IPS-18c (cell line): ENCODE measurements around the gene REV3L.

Experiments used
- H3K4me3 ChIP-seq: 2 replicates; pipeline ENCODE4 v1.7.0; 2013; ENCODE audit warnings: low read depth, mild to moderate bottlenecking, low read length, moderate library complexity; ENCODE audit not compliant: insufficient read depth
- H3K9me3 ChIP-seq: one replicate; pipeline ENCODE4 v1.6.1; 2013; ENCODE audit warnings: mild to moderate bottlenecking, low read length, moderate library complexity; ENCODE audit not compliant: control insufficient read depth, insufficient read depth

Gene REV3L

DNA sequence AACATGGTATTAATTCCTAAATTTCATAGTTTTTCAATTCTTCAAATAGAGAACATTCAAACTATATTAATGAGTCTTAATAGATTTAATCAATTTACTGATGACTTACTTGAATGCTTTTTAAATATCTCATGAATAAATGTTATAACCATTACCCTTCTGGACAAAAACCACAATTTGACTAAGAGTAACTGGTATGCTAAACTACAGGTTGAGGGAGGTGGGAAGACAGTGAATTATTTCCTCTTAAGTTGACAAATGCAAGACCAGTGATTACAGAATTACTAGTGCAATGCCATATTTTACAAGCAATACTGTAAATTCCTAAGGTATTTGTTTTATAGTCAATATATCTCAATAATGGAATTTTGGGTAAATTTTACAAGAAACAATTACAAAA, 65.1 kb downstream of the REV3L start:
- Histone ChIP-seq H3K4me3 (no peak overlapping the region), H3K9me3 (no peaks in the 10 kb centered on the region)

DNA sequence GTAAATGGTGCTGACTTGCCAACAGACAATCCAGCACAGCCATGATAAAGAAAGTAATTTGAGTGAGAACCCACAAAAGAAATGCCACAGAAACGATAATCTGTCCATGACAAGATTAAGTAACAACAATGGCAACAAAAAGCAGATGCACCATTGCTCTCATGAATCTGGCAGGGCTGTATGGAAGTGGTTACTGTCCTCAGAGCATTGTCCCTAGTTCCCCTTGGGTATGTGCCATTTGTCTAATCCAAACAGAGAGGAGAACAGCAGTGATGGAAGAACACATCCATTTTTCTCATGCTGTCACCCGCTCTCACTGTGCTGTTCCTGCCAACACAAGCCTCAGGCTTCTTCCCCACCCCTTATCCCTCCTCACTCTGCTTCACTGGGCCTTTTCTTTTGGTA, 65.8 kb downstream of the REV3L start:
- H3K9me3 ChIP-seq: no peaks in the 10 kb centered on the region
- H3K4me3 ChIP-seq: no peak overlapping the region

DNA sequence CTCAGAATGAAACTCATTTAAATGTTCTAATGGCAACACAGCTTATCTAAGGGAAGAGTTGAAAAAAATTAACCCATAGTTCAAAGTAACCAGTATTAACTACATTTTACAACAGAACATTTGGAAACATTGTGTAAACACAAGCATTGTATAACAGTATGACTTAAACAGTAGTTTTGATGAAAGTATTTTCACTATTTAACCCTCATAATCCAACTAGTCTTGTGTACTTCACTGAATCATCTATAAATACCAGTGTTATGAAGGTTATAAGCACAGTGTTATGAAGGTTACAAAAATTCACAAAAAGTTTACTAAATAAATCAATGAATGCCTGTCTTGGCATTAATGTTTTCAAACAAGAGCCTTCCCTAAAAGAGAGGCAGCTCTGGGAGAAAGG, 66.5 kb downstream of the REV3L start:
- H3K4me3 ChIP-seq: no peak overlapping the region
- no peaks in the 10 kb centered on the region for H3K9me3 ChIP-seq

DNA sequence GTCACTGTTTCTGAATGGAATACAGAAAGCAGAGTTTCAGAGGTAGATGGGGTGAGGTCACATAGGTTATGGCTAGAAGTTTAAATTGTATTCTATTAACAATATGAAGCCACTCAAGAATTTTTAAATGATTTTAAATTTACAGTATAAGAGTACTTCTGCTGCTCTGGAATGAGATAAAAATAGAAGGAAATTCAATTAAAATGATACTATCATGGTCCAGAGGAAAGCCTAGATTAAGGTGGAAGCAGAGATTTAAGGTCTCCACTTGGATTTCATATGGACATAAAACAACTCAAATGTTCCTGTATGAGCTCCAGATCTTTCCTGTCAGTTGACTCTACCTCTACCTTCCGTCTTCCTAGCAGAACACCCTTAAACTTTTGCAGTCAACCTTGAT, 68.6 kb downstream of the REV3L start:
- Histone ChIP-seq H3K9me3 (no peaks in the 10 kb centered on the region), H3K4me3 (no peak overlapping the region)

DNA sequence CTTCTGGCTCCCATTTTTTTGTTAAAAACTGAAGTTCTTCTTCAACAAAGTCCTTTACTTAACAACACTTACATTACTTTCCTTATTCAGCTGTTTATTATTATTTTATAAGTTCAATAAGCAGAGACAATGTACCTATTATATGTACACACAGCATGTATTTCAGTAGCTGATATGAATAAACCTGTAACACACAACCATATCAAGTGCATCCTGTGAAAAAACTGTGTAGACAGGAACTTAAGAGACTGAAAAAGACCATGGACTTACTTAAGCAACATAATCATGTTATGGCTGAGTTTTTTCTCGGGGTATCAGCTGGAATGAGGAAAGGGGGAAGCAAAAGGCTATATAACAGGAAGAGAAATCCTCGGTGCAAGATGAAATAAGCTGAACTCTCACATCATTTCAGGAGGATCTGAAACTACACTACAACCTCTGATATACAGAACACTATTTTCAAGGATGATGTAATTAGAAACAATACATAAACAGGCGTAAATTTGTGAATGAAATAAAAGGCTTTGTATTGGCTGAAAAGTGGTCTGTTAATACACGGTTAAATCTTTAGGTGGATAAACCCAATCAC, 70.9 kb downstream of the REV3L start:
- Histone ChIP-seq H3K9me3 (no peaks in the 10 kb centered on the region), H3K4me3 (no peak overlapping the region)

DNA sequence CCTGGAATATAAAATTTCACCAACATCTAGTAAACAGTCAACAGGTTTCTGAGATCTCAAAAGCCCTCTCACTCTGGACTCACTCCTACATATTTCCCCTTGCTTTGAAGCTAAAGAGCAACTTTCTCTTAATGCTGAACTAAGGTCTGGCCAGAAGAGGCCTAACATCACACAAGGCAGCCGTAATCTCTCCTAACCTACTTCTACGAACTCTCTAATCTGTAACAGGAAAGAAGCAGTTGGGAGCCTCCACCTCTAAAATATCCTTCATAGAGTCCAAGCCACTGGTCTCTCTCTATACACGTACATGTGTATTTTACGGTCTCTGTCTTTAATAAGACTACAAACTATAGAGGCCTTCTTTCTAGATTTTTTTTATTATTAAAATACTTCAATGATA, 72.0 kb downstream of the REV3L start:
- H3K9me3 ChIP-seq: no peaks in the 10 kb centered on the region
- no peak overlapping the region for H3K4me3 ChIP-seq

DNA sequence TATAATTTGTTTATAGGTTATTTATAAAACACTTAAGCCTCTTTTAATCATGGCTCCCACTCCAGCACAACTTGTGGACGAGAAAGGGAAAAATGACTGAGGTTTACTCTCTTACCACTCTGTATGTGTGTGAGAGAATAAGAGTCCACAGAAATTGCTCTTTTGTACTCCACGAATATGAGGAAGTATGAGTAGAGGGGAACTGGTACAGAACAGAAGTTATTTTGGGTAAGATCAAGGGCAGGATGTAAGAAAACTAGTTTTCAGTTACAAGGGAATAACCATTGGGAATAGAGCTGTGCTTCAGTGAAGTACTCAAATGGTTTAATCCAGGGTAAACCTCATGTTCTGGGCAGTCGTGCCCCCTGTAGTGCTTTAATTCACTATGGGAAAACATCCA, 72.6 kb downstream of the REV3L start:
- no peaks in the 10 kb centered on the region for H3K9me3 ChIP-seq
- no peak overlapping the region for H3K4me3 ChIP-seq

DNA sequence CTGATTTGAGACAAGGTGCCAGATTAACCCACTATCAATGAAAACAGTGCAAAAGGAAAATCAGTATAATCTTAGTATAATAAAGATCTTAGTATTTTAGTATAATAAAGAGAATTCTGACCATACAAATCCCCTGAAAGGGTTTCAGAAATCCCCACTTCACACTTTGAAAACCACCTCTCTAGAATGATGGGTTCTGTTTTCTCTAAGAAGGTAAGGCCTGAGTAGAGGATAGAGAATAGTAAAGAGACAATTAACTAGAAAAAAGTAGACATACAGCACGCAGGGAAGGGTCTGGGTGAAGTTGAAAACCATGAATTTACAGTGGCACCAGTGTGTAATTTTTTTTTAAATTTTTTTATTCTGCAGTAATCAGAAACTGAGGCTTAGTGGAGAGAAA, 73.6 kb downstream of the REV3L start:
- Histone ChIP-seq H3K4me3 (no peak overlapping the region), H3K9me3 (no peaks in the 10 kb centered on the region)

DNA sequence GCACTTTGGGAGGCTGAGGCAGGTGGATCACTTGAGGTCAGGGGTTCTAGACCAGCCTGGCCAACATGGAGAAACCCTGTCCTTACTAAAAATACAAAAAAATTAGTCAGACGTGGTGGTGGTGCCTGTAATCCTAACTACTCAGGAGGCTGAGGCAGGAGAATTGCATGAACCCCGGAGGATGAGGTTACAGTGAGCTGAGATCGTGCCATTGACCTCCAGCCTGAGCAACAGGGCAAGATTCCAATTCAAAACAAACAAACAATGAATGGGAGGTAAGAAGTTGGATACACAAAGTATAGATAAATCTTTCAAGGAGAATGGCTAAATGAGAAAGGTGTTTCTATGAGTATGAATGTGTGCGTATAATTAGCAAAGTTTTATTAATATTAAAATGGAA, 75.3 kb downstream of the REV3L start:
- Histone ChIP-seq H3K9me3 (no peaks in the 10 kb centered on the region), H3K4me3 (no peak overlapping the region)

DNA sequence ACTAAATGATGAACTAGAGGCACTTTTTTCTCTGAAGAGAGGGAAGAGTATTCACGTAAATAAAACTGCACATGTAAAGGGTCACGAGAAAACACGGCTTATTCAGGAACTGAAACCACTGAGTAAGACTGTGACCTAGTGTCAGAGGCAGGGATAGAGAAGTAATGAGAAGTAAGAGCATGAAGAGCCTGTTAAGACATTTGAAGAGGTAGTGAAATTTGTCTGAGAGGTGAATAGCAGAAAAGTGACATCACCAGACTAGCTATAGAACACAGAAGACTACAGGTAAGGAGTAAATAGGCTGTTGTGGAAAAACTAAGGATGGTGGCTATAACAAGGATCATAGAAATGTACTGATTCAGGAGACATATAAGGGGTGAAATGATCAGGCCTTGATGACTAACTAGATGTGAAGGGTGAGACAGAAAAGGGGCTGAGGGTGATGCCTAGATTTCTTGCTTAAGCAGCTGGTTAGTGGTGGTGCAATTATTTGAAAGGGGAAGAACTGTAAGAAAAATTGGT, 76.8 kb downstream of the REV3L start:
- Histone ChIP-seq H3K4me3 (no peak overlapping the region), H3K9me3 (no peaks in the 10 kb centered on the region)

DNA sequence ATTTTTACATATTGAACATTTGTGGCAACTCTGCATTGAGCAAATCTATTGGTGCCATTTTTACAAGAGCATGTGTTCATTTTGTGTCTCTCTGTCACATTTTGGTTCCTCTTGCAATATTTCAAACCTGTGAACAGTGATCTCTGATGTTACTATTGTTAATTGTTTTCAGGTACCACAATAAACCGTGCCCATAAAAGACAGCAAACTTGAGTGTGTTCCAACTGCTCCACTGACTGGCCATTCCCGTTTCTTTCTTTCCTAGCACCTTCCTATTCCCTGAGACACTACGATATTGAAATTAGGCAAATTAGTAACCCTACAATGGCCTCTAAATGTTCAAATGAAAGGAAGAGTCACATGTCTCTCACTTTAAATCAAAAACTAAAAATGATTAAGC, 79.6 kb downstream of the REV3L start:
- Histone ChIP-seq H3K4me3 (no peak overlapping the region), H3K9me3 (no peaks in the 10 kb centered on the region)

DNA sequence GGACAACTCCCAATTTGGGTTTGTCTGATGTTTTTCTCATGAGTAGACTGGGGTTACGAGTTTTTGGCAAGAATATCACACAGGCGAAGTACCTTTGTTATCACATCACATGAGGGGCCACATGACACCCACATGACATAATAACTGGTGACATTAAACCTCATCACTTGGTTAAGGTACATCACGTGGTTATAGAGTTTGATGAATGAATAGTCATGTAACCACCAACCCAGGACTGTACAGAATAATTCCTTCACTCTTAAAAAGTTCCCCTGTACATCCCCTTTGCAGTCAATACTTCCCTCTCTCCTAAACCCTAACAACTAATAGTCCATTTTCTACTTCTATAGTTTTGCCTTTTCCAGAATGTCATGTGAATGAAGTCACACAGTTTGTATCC, 83.4 kb downstream of the REV3L start:
- Histone ChIP-seq H3K4me3 (no peak overlapping the region), H3K9me3 (no peaks in the 10 kb centered on the region)

DNA sequence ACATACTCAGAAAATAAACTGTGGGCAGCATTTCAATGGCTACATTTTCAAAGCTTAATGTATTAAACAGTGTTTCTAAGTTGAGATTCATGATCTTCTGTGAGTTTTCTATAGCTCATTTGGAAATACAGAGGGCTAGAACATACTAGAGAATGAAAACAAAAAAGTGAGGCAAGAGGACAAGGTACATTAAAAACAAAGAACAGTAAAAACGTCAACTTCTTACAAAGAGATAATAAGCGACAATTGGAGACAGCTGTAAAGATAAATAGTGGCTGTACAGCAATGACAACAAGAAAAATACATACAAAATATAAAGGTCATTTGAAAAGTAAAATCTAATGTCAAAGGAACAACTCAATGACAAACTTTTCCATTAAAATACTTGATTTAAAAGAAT, 94.3 kb downstream of the REV3L start:
- Histone ChIP-seq H3K9me3 (no peaks in the 10 kb centered on the region), H3K4me3 (no peak overlapping the region)

DNA sequence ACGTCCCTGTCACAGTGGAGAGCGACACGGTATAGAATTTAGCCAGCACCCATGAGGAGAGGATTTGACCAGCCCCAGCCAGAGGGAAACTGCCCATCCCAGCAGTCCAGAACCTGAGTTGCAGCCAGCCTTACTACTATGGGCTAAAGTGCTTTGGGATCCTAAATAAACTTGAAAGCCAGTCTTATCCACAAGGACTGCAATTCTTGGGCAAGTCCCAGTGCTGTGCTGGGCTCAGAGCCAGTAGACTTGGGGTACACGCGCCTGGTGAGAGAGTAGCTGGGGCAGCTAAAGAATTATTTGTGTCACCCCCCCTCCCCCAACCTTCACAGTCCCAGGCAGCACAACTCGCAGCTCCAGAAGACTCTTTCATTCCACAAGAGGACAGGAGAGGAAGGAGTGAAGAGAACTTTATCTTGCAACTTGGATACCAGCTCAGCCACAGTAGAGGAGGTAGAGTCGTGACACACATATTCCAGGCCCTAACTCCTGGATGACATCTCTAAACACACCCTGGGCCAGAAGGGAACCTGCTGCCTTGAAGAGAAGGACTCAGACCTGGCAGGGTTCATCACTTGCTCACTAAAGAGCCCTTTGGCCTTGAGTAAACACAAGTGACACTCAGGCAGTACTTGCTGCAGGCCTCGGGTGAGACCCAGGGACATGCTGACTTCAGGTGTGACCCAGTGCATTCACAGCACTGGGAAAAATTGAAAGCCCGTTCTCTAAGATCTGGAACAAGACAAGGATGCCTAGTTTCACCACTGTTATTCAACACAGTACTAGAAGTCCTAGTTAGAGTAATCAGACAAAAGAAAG, 100.3 kb downstream of the REV3L start:
- no peaks in the 10 kb centered on the region for H3K9me3 ChIP-seq
- no peak overlapping the region for H3K4me3 ChIP-seq

DNA sequence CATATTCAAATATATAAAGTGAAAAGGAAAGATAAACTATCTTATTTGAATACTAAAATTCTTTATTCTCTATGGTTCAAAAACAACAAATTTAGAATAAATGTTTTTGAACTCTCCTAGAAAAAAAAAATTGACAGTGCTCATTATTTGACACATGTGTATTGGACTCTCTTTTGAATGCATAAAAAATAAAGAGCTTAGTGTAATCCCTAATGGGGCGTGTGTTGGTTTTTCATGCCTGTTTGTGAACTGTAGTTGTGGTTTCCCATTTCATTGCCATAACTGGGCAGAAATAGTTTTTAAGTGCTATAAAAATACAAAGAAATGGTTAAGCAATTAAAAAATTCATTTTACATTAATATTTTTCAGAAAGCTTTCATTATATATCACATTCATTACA, 101.3 kb downstream of the REV3L start:
- no peak overlapping the region for H3K4me3 ChIP-seq
- H3K9me3 ChIP-seq: no peaks in the 10 kb centered on the region

DNA sequence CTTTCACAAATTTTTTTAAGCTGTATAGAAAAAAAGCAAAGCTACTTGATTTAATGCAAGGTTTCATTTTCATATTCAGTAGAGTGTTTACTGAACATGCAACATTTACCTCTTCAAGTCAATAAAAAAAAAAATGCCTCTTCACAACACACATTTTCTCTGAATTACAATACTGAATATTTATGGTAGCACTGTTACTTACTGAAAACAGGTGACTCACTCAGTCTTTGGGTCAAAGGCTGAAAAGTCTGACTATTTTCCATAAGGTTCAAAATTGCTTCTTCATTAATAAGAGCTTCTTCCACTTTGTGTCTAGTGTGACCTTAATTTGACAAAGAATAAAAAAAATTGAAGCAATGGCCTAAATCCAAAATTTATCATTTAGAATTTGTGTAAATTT, 101.9 kb downstream of the REV3L start:
- H3K4me3 ChIP-seq: no peak overlapping the region
- H3K9me3 ChIP-seq: no peaks in the 10 kb centered on the region

DNA sequence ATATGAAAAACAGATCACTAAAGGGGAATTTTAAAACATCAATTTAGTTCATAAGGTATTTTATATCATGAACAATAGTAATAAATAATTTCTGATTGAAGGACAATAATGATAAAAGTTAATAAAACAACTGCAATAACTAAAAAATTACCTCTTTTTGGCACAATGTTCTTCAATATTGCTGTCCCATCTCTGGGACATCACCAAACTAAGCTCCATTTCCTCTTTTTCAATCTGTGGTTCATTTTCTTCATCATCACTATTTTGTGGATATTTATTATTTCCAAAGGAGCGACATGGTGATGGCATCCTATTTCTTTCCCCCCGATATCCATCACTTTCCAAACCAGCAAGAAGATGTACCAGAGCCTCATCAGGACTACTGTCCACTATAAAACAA, 103.2 kb downstream of the REV3L start:
- no peak overlapping the region for H3K4me3 ChIP-seq

DNA sequence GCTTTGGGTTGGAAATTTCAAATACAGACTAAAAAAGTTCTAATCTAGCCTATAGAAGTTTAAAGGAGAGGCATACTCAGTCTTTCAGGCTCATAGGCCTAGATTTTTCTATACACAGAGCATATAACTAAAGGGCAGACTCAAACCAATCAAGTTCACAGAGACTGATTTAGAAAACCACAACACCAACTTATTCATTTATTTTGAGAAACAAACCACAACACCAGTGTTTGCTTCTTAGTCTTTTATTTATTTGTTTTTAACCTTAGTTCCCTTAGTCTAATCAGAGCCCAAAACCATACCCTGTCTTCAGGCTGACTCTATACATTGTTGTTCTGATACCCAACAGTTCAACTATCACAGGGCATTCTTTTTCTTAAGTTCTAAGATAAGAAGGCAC, 103.7 kb downstream of the REV3L start:
- Histone ChIP-seq H3K9me3 (no peaks in the 10 kb centered on the region), H3K4me3 (no peak overlapping the region)

More for the DNA sequence above, 103.2 kb downstream of the REV3L start:
- no peaks in the 10 kb centered on the region for H3K9me3 ChIP-seq
